HG03039 (cell line): ENCODE results near the gene OMP.

Source experiments
- ATAC-seq: cut with Tn5 transposase; IDR thresholded peaks from one replicate; pipeline ENCODE4 v1.9.1; 2021; ENCODE audit warnings: mild to moderate bottlenecking, moderate library complexity; ENCODE audit not compliant: unreplicated experiment

Gene OMP

GRCh38 chr11:77101043-77101537, 1.6 kb upstream of the OMP start:
- ATAC-seq: no peak

DNA sequence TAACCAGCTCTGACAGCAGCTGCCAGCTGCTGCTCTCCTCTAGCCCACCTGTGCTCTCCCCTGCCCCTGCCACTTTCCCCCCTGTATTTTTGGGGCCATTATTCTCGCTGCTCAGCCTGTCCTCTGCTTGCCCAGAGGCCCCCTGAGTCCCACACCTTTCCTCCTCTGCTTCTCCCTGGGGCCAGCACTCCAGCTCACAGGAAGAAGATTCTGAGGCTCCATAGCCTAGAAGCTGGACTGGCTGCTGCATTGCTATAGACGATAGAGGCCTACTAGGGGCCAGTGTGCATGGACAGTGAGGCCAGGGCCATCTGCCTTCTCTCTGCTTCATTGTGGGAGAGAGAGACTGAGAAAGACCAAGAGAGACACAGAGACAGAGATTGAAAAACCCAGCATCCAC, 679 bp downstream of the OMP start:
- ATAC-seq: no peak

- ATAC-seq: no peak
Measured at GRCh38 chr11:77104727-77105126, 2.1 kb downstream of the OMP start.

DNA sequence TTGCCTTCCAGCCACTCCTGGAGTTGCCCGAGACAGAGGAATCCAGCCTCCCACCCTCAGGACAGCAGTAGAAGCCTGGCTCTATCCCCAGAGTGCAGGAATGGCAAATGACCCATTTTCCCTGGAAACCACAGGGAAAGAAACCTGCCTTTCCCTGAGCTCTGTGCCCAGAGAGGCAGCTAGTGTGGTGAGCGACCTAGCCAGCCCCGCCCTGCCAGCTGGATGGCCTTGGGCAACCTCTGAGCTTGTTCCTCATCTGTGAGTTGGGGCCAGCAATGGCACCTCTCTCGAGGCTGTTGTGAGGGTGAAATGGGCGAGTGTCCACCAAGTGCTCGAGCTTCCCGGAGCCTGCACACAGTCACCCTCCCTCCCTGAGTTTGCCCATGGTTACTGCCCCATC, 3.7 kb downstream of the OMP start:
- no peak for ATAC-seq

GRCh38 chr11:77106759-77107158, 4.1 kb downstream of the OMP start:
- ATAC-seq: no peak

GRCh38 chr11:77107950-77108349, 5.3 kb downstream of the OMP start:
- no peak for ATAC-seq

DNA sequence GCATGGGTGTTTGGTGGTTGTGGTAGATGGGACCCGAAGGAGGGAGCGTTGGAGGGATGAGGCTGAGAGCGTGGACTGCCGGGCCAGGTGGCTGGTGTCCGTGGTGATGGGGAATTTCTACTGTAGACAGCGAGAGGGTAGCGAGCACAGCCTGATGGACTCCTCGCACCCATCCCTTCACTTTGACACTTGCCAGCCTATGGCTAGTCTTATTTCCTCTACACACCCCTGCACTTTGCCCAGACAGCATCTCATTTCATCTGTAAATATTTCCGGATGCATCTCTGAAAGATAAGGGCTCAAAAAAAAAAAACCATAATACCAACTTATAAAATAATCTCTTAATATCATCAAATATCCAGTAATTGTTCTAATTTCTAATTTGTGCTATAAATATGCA, 5.8 kb downstream of the OMP start:
- ATAC-seq: no peak

- ATAC-seq: no peak
Measured at GRCh38 chr11:77109236-77110019, 6.8 kb downstream of the OMP start.

GRCh38 chr11:77110836-77111235, 8.2 kb downstream of the OMP start:
- no peak for ATAC-seq

- ATAC-seq: no peak
Measured at GRCh38 chr11:77111277-77111676, 8.6 kb downstream of the OMP start.

- no peak for ATAC-seq
Measured at GRCh38 chr11:77111946-77112345, 9.3 kb downstream of the OMP start.

DNA sequence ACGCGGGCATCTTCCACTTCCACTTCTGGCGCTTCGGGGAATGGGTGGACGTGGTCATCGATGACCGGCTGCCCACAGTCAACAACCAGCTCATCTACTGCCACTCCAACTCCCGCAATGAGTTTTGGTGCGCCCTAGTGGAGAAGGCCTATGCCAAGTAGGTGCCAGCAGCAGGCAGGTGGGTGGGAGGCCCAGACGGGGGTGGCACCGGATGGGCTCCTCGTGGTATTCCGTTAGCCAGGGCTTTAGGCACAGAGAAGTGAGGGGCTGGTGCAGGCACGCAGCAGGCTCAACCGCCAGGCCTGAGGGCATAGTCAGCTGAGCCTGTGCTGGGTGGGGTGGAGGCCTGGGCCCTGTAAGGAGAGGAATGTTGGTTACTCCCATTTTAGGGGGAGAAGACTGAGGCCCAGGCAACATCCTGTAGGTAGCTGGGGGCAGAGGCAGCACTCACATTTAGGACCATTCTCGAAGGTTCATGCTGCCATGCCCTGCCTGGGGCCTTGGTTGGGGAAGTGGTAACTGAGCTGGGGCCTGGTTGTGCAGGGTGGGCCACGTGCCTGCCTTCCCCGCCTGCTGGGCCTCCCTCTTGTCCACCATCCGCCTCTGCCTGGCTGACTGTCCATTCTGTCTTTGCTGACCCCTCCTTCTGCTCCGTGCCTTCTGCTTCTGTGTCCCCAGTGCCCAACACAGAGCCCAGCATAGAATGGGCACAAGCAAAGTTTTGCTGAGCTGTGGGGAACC, 10.2 kb downstream of the OMP start:
- ATAC-seq: no peak

- no peak for ATAC-seq
Measured at GRCh38 chr11:77113382-77114088, 10.9 kb downstream of the OMP start.

- no peak for ATAC-seq
Measured at GRCh38 chr11:77114089-77114463, 11.4 kb downstream of the OMP start.

- no peak for ATAC-seq
Measured at GRCh38 chr11:77115181-77115611, 12.6 kb downstream of the OMP start.

GRCh38 chr11:77115956-77116355, 13.3 kb downstream of the OMP start:
- ATAC-seq: no peak

DNA sequence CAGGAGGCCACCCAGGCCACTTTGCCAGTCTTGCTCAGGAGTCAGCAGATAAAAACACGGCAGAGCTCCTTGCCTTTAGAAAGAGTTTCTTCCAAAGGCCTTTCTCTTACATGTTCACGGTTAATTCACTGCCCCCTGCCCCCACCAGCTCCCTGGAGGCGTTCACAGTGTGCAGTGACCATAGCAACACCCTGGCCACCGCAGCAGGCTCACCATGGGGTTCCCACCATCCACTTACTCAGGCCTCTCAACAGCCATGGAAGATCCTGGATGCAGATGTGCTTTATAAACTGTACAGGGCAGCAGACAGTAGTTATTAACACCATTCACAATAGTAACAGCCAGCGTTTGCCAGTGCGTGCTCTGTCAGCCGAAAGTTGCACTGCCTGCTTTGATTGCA, 14.9 kb downstream of the OMP start:
- no peak for ATAC-seq

DNA sequence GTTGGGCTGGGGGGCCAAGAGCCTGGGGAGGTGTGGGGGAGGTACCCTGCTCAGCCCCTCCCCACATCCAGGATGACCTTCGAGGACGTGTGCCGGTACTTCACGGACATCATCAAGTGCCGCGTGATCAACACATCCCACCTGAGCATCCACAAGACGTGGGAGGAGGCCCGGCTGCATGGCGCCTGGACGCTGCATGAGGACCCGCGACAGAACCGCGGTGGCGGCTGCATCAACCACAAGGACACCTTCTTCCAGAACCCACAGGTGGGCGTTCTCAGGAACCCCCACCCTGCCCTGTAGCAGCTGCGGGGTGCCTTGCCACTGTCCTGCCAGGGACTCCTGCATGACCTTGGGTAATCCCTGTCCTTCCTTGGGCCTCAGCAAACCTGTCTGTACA, 15.4 kb downstream of the OMP start:
- no peak for ATAC-seq

- ATAC-seq: no peak
Measured at GRCh38 chr11:77118971-77119370, 16.3 kb downstream of the OMP start.

- no peak for ATAC-seq
Measured at GRCh38 chr11:77119531-77119936, 16.9 kb downstream of the OMP start.

GRCh38 chr11:77120571-77120970, 17.9 kb downstream of the OMP start:
- no peak for ATAC-seq
